ENCODE results near the gene OR51S1. TPM values are rescaled to one million over a fixed set of nuclear protein-coding genes. Genes with fewer than 3 reads are reported as not detected.

Gene OR51S1
- total and polyA plus RNA-seq, 2 experiments from 2014 or later: not detected

GRCh38 chr11:4881860-4882500 lies 33.0 kb upstream of the OR51S1 start, which contains the start of gene OR51T1:
Gene OR51T1 (plus strand): TSS chr11:4881900. CDS start chr11:4881900, 0 bp downstream.
- H3K79me2 ChIP-seq: no peaks in the 10 kb centered on the region
- H3K27me3 ChIP-seq: no peaks in the 10 kb centered on the region
- H3K36me3 ChIP-seq (replicated peaks; ENCODE audit: insufficient read depth, low read depth): no peaks in the 10 kb centered on the region
- no peak within 1 kb of the TSS for H3K4me2 ChIP-seq
- H2AFZ ChIP-seq: no peak within 1 kb of the TSS
- H3K27ac ChIP-seq: no peak within 1 kb of the TSS
- no peaks in the 10 kb centered on the region for H3K9me3 ChIP-seq (ENCODE audit: low read depth)
- DNase-seq (ENCODE audit: low spot score): no peak
- no peaks in the 10 kb centered on the region for H3K4me1 ChIP-seq (ENCODE audit: insufficient read depth)
- TF ChIP-seq, protein P1, sequence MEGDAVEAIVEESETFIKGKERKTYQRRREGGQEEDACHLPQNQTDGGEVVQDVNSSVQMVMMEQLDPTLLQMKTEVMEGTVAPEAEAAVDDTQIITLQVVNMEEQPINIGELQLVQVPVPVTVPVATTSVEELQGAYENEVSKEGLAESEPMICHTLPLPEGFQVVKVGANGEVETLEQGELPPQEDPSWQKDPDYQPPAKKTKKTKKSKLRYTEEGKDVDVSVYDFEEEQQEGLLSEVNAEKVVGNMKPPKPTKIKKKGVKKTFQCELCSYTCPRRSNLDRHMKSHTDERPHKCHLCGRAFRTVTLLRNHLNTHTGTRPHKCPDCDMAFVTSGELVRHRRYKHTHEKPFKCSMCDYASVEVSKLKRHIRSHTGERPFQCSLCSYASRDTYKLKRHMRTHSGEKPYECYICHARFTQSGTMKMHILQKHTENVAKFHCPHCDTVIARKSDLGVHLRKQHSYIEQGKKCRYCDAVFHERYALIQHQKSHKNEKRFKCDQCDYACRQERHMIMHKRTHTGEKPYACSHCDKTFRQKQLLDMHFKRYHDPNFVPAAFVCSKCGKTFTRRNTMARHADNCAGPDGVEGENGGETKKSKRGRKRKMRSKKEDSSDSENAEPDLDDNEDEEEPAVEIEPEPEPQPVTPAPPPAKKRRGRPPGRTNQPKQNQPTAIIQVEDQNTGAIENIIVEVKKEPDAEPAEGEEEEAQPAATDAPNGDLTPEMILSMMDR (IDR thresholded peaks at IDR 0.05; ENCODE audit: poor library complexity): no peak
- no peak for TF ChIP-seq EZH2 (IDR thresholded peaks at IDR 0.05; ENCODE audit: borderline replicate concordance)
- no peak for TF ChIP-seq EZH2phosphoT487 (IDR thresholded peaks at IDR 0.05; ENCODE audit: low read depth, severe bottlenecking, unreplicated experiment)
- H3K9me2 ChIP-seq (replicated peaks; ENCODE audit: insufficient read depth): no peaks in the 10 kb centered on the region
- no peaks in the 10 kb centered on the region for H4K20me1 ChIP-seq (ENCODE audit: insufficient read depth, poor library complexity, severe bottlenecking)
- no peak within 1 kb of the TSS for H3K4me3 ChIP-seq
- 94% methylated on average over 8 of the region's 8 CpGs for WGBS (ENCODE audit: low lambda C conversion rate, missing lambda C conversion rate)

DNA sequence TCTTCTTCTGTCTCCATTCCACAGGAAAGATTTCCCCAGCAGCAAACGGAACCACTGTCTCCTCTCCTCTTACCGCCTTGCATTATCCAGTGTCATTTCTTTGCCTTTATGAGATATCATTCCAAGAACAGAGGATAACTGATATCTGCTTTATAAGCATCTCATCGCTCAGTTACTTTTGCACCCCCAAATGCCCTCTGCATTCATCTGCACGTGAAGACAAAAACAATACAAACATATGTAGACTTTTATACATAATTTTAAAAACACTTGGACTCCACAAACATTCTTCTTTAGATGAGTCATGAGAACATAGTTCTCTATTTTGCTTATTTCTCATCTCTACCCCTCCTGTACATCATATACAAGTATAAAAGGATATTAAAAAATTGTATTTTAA lies 32.2 kb upstream of the OR51S1 start:
- Histone ChIP-seq H4K20me1 (ENCODE audit: insufficient read depth, poor library complexity, severe bottlenecking) (no peaks in the 10 kb centered on the region), H2AFZ (no peak overlapping the region), H3K4me1 (ENCODE audit: insufficient read depth) (no peaks in the 10 kb centered on the region), H3K27me3 (no peaks in the 10 kb centered on the region), H3K27ac (no peak overlapping the region), H3K9me3 (ENCODE audit: low read depth) (no peaks in the 10 kb centered on the region), H3K4me3 (no peak overlapping the region), H3K36me3 (replicated peaks; ENCODE audit: insufficient read depth, low read depth) (no peaks in the 10 kb centered on the region), H3K4me2 (no peak overlapping the region), H3K9me2 (replicated peaks; ENCODE audit: insufficient read depth) (no peaks in the 10 kb centered on the region), H3K79me2 (no peaks in the 10 kb centered on the region)
- WGBS (ENCODE audit: low lambda C conversion rate, missing lambda C conversion rate): 82% methylated on average over 4 of the region's 4 CpGs
- TF ChIP-seq, protein P1 (IDR thresholded peaks at IDR 0.05; ENCODE audit: poor library complexity): no peak
- TF ChIP-seq EZH2phosphoT487 (IDR thresholded peaks at IDR 0.05; ENCODE audit: low read depth, severe bottlenecking, unreplicated experiment) (no peak), EZH2 (IDR thresholded peaks at IDR 0.05; ENCODE audit: borderline replicate concordance) (no peak)
- DNase-seq (ENCODE audit: low spot score): no peak

DNA sequence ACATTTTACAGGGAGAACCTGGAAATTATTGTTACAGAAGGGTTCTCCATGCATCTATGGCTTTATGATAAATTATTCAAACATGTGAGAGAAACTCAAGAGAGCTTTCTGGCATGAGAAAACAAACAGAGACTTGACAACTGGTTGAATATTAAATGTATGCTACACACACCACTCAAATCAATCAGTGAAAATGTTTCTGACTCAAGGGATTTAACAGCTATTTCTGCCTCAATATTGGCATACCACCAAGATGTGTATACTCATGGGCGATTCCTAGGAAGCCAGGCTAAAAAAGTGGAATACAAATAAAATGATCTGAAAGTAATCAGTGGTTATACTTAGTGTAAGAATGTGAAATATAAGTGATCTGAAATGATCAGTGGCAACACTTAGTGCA lies 16.8 kb upstream of the OR51S1 start:
- Histone ChIP-seq H3K79me2 (no peaks in the 10 kb centered on the region), H2AFZ (no peak overlapping the region), H3K4me2 (no peak overlapping the region), H3K27ac (no peak overlapping the region), H3K9me2 (replicated peaks; ENCODE audit: insufficient read depth) (no peaks in the 10 kb centered on the region), H3K27me3 (no peaks in the 10 kb centered on the region), H3K36me3 (replicated peaks; ENCODE audit: insufficient read depth, low read depth) (no peaks in the 10 kb centered on the region), H4K20me1 (ENCODE audit: insufficient read depth, poor library complexity, severe bottlenecking) (no peaks in the 10 kb centered on the region), H3K4me1 (ENCODE audit: insufficient read depth) (no peaks in the 10 kb centered on the region), H3K9me3 (ENCODE audit: low read depth) (no peaks in the 10 kb centered on the region), H3K4me3 (no peak overlapping the region)
- no peak for DNase-seq (ENCODE audit: low spot score)
- WGBS (ENCODE audit: low lambda C conversion rate, missing lambda C conversion rate): 81% methylated on average over 1 of the region's 1 CpG
- TF ChIP-seq, protein P1 (IDR thresholded peaks at IDR 0.05; ENCODE audit: poor library complexity): no peak
- TF ChIP-seq EZH2 (IDR thresholded peaks at IDR 0.05; ENCODE audit: borderline replicate concordance): no peak
- no peak for TF ChIP-seq EZH2phosphoT487 (IDR thresholded peaks at IDR 0.05; ENCODE audit: low read depth, severe bottlenecking, unreplicated experiment)

All from hepatocyte (in vitro differentiated cells).